HG02970 (cell line): ENCODE data around the gene THSD4.

Experiments
- ATAC-seq: cut with Tn5 transposase; IDR thresholded peaks from one replicate; pipeline ENCODE4 v1.9.1; 2021; ENCODE audit warnings: mild to moderate bottlenecking, moderate library complexity, moderate number of reproducible peaks; ENCODE audit not compliant: unreplicated experiment, low FRiP score

The THSD4 gene

DNA sequence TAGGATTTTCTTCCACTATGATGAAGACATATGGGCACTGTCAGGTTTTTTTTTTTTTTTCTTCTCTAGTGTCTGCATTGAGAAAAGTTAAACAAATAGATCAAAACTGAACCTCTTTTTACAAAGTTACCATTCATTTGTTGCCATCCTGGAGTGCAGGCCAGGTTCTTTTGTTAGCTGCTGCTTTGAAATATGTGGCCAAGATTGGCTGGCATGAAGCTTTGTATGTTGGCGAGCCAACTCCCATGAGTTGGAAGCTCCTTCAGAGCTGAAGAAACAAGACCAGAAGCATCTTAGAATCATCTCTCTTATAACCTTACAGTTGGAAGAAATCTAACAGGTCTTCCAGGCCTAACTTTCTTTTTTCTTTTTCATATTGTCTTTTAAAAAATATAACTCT is 346.5 kb downstream of the THSD4 start:
- ATAC-seq: no peak

- ATAC-seq: no peak
These were observed 347.4 kb downstream of the THSD4 start for GRCh38 chr15:71462638-71463037.

DNA sequence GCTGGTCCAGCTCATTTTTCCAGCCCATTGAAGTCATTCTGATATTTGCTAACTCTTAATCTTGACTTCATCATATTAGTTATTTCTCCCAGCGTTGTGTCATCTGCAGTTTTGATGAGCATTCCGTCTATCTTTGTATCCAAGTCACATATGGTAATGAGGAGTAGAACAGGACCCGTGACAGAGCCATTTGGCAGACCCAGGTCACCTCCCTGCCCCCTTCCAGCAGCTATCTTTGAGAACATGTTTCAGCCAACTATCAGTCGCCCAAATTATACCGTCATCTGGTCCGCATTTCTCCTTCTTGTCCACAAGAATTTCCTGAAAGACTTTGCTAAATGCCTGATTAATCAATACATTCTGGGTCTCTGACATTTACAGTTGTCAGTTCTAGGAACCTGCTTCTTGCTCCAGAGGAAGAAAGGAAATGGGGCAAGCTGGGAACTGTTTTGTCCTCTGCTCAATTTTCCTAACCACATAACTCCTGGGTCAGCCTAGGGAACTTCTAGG is 347.9 kb downstream of the THSD4 start:
- no peak for ATAC-seq

DNA sequence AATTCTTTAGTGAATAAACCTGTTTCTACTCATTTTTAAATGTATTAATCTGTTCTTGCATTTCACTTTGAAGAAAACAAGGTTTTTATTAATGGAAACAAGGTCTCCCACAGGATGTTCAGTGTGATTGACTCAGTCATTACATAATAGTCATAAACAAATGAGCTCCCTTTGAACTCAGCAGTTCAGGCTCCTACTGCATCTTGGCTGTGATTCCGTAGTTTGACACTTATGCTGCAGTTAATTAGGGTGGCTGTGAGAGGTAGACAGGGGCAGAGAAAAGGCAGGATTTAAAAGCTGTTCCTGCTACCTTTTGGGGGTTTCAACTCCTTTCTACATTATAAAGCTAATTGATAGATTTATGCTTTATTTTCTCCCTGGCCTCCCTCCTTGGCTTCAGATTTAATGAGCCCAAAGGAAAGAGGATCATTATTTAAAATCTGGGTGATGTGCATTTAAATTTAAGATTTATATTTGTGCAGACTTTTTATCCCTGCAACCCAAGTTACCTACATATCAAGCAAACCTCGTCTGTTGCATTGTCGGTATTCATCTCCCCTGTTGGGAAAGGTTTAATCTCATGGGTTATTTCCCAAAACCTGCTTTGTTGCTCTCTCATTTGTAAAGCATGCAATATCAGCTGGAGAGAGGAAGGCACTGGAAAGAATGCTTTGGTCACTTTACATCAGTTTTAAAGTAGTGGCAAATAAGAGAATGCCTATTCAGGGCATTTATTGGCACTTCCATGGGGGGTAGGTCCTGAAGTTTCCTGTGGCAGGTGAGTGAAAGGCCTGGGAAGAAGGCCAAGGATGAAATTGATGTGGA is 350.1 kb downstream of the THSD4 start:
- ATAC-seq: no peak

DNA sequence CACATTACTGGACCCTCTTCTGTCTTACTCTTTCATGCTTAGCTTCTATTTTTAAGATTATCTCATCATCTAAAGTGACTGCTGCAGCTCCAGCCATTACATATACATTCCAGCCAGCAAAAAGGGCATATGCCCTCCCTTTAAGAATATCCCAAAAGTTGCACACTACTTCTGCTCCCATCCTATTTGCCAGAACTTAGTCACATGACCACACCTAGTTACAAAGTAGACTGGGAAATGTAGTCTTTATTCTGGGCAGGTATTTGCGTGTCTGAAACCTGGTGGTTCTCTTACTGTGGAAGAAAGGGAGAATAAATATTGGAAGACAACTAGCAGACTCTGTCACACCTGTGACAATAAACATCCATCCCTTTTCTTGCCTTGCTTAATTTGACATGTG is 353.4 kb downstream of the THSD4 start:
- no peak for ATAC-seq

DNA sequence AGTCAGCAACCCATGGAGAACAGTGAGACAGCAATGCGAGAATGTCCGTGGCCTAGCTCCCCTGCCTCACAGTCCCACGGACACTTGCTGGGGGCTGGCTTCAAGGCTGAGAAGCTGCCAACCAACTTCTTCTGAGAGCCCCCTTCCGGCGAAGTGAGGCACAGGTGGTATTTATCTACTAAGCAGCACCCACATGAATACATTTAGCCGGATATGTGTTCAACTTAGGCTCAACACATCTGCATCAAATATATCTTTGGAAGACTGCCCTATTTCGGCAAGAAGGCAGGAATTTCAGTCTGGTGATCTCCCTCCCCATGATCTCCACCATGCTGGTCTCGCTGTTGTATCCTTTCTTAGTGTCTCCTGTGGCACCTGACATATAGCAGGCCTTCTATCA is 354.1 kb downstream of the THSD4 start:
- ATAC-seq: no peak

- no peak for ATAC-seq
These were observed 356.1 kb downstream of the THSD4 start for GRCh38 chr15:71471347-71471746.

- no peak for ATAC-seq
These were observed 357.3 kb downstream of the THSD4 start for GRCh38 chr15:71472566-71472965.

DNA sequence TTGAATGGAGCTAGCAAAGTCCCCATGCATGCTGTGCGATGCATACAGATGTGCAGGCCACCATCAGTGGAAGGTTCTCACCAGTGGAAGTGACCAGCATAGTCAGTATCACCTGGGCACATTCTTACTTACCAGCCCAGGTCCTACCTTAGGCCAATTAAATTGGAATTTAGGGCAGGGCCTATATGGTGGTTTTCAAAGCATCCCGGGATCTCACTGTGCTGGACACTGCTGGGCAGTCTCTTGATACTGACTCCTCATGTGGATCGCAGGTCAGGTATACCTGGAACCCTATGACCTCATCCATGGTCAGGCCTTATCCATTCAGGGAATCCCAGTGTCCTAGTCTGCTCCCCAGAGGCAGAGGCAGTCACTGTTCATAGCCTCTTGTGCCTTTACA is 358.5 kb downstream of the THSD4 start:
- ATAC-seq: no peak

- ATAC-seq: no peak
These were observed 361.6 kb downstream of the THSD4 start for GRCh38 chr15:71476823-71477222.

- ATAC-seq: no peak
These were observed 365.3 kb downstream of the THSD4 start for GRCh38 chr15:71480556-71480955.

- no peak for ATAC-seq
These were observed 368.8 kb downstream of the THSD4 start for GRCh38 chr15:71484080-71484479.

DNA sequence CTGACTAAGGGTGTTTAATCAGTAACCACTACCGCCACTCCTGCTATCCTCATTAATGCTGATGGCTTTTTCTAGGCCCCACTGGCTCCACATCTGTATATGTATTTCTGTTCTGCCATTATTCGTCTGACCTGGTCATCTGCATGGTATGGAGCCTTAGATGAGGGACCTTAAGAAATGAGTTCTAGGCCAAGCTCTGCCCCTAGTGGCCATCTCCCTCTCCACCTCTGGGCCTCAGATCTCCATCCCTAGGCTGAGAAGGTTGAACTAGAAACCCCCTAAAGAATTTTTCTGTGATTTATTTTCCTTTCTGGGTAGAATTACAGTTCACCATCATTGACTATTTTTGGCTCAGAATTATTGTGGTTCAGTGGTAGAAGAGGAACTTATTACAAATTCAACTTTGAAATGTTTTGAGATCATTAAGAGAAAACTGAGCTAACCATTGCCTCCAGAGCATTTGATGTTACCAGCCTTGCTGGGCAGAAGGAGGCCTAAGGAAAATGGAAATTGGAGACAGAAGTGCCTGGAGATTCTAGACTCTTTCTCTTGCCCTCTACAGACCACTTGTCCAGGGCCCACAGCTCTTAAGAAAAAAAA is 369.9 kb downstream of the THSD4 start:
- ATAC-seq: no peak

GRCh38 chr15:71489570-71489969 is 374.3 kb downstream of the THSD4 start:
- no peak for ATAC-seq

GRCh38 chr15:71493526-71493925 is 378.3 kb downstream of the THSD4 start:
- no peak for ATAC-seq

DNA sequence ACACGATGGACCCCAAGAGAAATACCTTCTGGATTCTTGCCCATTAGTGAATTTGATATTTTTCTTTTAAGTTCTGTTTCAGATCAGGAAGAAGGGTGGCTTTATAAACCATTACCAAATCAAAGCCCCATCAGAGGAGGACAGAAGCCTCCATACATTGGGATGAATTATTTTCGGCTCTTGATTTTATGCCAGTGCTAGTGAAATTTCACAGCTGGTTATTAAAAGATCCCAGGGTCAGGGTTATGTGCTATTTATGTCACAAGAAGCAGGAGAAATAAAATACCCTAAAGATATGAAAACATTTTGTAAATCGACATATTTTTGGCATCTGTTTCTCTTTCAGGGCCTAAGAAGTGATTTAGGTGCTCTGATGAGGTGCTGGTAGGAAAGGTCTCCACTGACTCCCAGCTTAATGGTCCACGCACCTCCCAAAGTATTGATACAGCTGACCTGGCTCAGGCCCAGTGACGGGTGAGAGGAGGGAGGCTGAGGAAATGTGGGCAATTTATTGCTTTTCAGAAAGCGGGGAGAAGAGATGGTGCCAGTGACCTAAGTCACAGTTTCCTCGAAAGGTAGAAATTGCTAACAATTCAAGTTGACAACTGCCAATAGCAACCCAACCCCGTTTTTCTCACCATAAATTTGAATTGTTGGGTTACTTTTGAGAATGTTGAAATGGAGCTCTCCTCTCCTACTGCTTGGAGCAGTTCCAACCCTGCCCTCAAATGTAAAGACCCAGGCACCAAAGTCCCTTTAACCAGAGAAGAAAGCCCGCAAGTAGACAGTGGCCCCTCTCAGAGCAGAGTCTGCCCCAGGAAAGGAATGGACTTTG is 379.5 kb downstream of the THSD4 start:
- ATAC-seq: no peak

DNA sequence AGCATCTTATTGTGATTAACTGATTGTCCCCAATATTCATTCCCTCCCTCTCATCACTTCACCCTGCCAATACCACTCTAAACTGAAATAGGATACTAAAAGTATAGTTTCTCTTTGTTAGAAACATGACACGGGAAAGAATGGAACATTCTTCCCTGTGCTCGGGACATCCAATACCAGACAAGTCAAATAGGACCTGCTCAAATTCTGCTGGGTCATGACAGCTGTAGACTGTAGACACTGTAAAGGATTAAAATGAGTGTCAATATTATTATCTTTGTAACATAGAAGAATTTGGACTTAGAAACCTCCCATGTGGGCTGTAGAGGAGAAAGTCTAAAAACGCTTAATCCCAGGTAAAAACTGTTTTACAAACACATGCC is 380.1 kb downstream of the THSD4 start:
- no peak for ATAC-seq

- ATAC-seq: no peak
These were observed 381.2 kb downstream of the THSD4 start for GRCh38 chr15:71496336-71496955.

GRCh38 chr15:71501344-71502076 is 386.2 kb downstream of the THSD4 start:
- ATAC-seq: no peak

DNA sequence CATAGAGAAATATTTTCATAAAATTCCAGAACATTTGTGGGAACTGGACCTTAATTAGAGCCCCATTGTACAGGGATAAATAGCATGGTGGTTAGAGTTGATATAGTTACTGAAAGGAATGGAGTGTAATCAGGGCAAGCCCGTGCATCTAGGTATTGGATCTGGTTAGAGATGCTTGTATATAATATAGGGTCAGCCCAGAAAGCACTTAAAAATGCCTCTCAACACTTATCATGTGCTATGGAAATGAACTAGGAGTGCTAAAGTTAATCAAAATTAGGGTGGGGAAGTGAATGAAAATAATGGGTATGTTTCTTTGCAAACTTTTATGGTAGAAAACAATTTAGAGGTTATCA is 386.8 kb downstream of the THSD4 start:
- no peak for ATAC-seq
